ENCODE measurements around the gene ARFRP1. TPM values are rescaled to one million over a fixed set of nuclear protein-coding genes. Genes with fewer than 3 reads are reported as not detected.

The ARFRP1 gene
- total RNA-seq, 1 experiment from 2014 or later = 30.2 TPM

- no peak for TF ChIP-seq ZSCAN18 (CRISPR knock-in tag; IDR thresholded peaks at IDR 0.05)
Observed at GRCh38 chr20:63744574-63745423, 37.0 kb upstream of the ARFRP1 start (continued).

DNA sequence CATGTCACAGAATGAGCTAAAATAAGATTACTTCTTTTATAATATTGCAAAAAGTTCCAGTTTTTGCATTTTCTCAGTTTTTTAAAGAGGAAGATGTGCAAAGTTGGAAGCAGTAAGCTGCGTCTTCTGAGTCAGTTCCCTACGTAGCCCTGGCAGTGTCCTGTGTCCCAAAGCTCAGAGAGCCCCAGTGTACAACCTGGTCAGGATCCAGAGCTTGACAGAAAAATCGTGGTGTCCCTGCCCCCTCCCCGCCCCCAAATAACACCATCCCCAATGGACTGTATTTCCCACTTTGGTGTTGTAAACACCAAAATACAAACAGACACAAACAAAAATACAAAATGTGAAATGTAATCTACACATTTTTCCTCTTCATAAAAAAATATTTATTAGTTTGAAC lies 36.4 kb upstream of the ARFRP1 start:
- 0 out of 2 replicates have a peak, but pooled peaks cover 3% of the 10 kb centered on the region for H3K36me3 Mint-ChIP-seq
- POLR2A ChIA-PET = no interaction called here
- no peak for ATAC-seq
- H3K4me3 Mint-ChIP-seq = no peak overlapping the region
- no peaks in the 10 kb centered on the region for H3K9me3 Mint-ChIP-seq
- H3K4me1 Mint-ChIP-seq = no peaks in the 10 kb centered on the region
- no peaks in the 10 kb centered on the region for H3K27me3 Mint-ChIP-seq (ENCODE audit: low read depth)
- DNase-seq (ENCODE audit: low spot score) = no peak
- TF ChIP-seq SOX15 (CRISPR knock-in tag; IDR thresholded peaks at IDR 0.05) (no peak), PREB (CRISPR knock-in tag; IDR thresholded peaks at IDR 0.05; ENCODE audit: borderline replicate concordance) (no peak)
- CTCF ChIA-PET = interaction anchor here (1.3 to 1.8 kb wide), 2 partner anchors 31 to 42 kb away, joined by 3 to 7 read pairs; no protein-coding TSS in a partner anchor
- no peak overlapping the region for H3K27ac Mint-ChIP-seq

DNA sequence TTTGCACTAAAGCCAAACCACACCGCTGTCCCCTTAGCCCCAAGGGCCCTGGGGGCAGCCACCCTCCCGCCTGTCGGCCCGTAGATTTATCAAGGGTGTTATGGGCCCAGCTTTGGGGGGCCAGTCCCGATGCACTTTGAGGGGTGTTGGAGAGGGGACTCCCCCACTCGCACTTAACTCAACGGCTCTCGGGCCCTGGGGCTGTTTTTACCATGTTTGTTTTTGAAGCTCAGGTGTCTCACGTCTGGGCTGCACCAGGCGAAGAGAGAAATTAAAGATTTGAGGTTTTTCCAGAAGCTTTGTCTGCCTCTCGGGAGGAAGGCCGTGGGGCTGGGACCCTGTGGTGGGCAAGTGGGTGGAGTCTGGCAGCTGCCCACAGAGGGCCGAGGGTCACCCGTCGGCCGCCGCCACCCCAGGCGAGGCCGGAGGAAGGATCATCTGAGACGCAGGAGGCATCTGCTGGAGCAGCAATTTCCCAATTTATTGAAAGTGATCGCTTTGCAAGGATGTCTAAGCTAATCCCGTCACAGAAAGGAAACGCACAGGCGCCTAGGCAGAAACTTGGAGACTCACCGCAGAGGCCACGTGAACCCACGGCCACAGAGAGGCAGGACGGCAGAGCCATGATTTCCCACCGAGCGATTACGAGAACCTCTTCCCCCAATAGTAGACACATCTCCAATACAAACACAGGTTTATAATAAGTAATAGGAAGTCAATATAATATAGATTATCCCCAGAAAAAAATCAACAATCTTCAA lies 35.6 kb upstream of the ARFRP1 start:
- Mint-ChIP-seq H3K9me3 (no peaks in the 10 kb centered on the region), H3K4me3 (no peak overlapping the region), H3K4me1 (no peaks in the 10 kb centered on the region), H3K27me3 (ENCODE audit: low read depth) (no peaks in the 10 kb centered on the region), H3K36me3 (0 out of 2 replicates have a peak, but pooled peaks cover 3% of the 10 kb centered on the region), H3K27ac (no peak overlapping the region)
- TF ChIP-seq ZNF138 (CRISPR knock-in tag; conservative IDR thresholded peaks at IDR 0.05) (no peak), NR1H2 (CRISPR knock-in tag; IDR thresholded peaks at IDR 0.05) (no peak), TCF7 (CRISPR knock-in tag; IDR thresholded peaks at IDR 0.05; ENCODE audit: low read depth) (no peak), TEAD1 (CRISPR knock-in tag; IDR thresholded peaks at IDR 0.05) (no peak), NR3C1 (CRISPR knock-in tag; conservative IDR thresholded peaks at IDR 0.05; ENCODE audit: low read depth) (no peak), MLX (CRISPR knock-in tag; IDR thresholded peaks at IDR 0.05) (no peak)
- DNase-seq (ENCODE audit: low spot score) = no peak
- CTCF ChIA-PET = interaction anchor here (0.6 to 1.8 kb wide), 2 partner anchors 35 to 43 kb away, joined by 3 to 7 read pairs; partner anchors contain the start of genes ARFRP1 and ZGPAT
- POLR2A ChIA-PET = no interaction called here
- no peak for ATAC-seq

DNA sequence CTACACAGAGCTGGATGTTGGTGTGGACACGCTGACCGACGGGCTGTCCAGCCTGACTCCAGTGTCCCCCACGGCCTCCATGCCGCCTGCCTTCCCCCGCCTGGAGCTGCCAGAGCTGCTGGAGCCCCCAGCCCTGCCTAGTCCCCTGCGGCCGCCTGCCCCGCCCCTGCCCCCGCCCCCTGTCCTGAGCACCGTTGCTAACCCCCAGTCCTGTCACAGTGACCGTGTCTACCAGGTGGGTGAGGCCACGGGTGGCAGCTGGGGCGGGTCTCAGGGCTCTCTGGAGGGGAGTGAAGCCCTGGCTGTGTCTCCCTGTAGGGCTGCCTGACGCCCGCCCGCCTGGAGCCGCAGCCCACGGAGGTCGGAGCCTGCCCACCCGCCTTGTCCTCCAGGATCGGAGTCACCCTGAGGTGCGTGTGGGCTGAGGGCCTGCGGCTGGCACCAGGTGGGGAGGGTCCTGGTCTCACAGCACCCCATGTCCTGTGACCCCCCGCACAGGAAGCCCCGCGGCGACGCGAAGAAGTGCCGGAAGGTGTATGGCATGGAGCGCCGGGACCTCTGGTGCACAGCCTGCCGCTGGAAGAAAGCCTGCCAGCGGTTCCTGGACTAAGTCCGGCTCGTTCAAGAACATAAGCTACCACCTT lies 34.7 kb upstream of the ARFRP1 start:
- ChIA-PET POLR2A (interaction anchor here (0.9 to 1.1 kb wide), 2 partner anchors 44 to 221 kb away, joined by 3 read pairs; no protein-coding TSS in a partner anchor), CTCF (interaction anchor here (0.6 to 2.1 kb wide), 5 partner anchors 9 to 231 kb away, joined by 3 to 33 read pairs (median 6); partner anchors contain the start of genes ARFRP1 and ZGPAT)
- no peak for DNase-seq (ENCODE audit: low spot score)
- H3K27ac Mint-ChIP-seq = no peak overlapping the region
- H3K4me3 Mint-ChIP-seq = no peak overlapping the region
- 0 out of 2 replicates have a peak, but pooled peaks cover 3% of the 10 kb centered on the region for H3K36me3 Mint-ChIP-seq
- H3K9me3 Mint-ChIP-seq = no peaks in the 10 kb centered on the region
- no peak for ATAC-seq
- H3K4me1 Mint-ChIP-seq = no peaks in the 10 kb centered on the region
- no peaks in the 10 kb centered on the region for H3K27me3 Mint-ChIP-seq (ENCODE audit: low read depth)
- no peak for TF ChIP-seq FOXP1 (CRISPR knock-in tag; IDR thresholded peaks at IDR 0.05; ENCODE audit: borderline replicate concordance)
- no peak for TF ChIP-seq ERG (CRISPR knock-in tag; IDR thresholded peaks at IDR 0.05)
- TF ChIP-seq MYBL2 (CRISPR knock-in tag; IDR thresholded peaks at IDR 0.05) = no peak
- TF ChIP-seq ZNF263 (CRISPR knock-in tag; IDR thresholded peaks at IDR 0.05; ENCODE audit: low read depth) = no peak
- TF ChIP-seq, protein P1, sequence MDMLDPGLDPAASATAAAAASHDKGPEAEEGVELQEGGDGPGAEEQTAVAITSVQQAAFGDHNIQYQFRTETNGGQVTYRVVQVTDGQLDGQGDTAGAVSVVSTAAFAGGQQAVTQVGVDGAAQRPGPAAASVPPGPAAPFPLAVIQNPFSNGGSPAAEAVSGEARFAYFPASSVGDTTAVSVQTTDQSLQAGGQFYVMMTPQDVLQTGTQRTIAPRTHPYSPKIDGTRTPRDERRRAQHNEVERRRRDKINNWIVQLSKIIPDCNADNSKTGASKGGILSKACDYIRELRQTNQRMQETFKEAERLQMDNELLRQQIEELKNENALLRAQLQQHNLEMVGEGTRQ (CRISPR knock-in tag; IDR thresholded peaks at IDR 0.05) = no peak
- TF ChIP-seq CREB1 (CRISPR knock-in tag; IDR thresholded peaks at IDR 0.05) = no peak
- TF ChIP-seq, protein P2, sequence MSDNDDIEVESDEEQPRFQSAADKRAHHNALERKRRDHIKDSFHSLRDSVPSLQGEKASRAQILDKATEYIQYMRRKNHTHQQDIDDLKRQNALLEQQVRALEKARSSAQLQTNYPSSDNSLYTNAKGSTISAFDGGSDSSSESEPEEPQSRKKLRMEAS (CRISPR knock-in tag; IDR thresholded peaks at IDR 0.05) = no peak
- no peak for TF ChIP-seq ZBTB21 (CRISPR knock-in tag; IDR thresholded peaks at IDR 0.05; ENCODE audit: borderline replicate concordance)
- no peak for TF ChIP-seq TEAD1 (CRISPR knock-in tag; IDR thresholded peaks at IDR 0.05)
- TF ChIP-seq, protein P3, sequence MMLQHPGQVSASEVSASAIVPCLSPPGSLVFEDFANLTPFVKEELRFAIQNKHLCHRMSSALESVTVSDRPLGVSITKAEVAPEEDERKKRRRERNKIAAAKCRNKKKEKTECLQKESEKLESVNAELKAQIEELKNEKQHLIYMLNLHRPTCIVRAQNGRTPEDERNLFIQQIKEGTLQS (CRISPR knock-in tag; conservative IDR thresholded peaks at IDR 0.05) = no peak
- no peak for TF ChIP-seq IRF2 (CRISPR knock-in tag; IDR thresholded peaks at IDR 0.05; ENCODE audit: borderline replicate concordance, low read depth)
- TF ChIP-seq JUN (CRISPR knock-in tag; IDR thresholded peaks at IDR 0.05) = no peak
